Adrenal gland (tissue), 12 donors: Measurements from ENCODE around the gene TMEM101. TPM values are rescaled to one million over a fixed set of nuclear protein-coding genes. Genes with fewer than 3 reads are reported as not detected.

ENCODE experiments used
- DNase-seq, 7 donors: peaks; one replicate each; pipeline ENCODE4 v3.0.0-alpha.2; 2019 to 2020
- H3K27ac ChIP-seq, 5 donors: fragments of 200-600 bp; sonication (generic) in 4 of 5; 1 replicate in 3 of 5; 2 replicates in 2 of 5; pipeline versions ENCODE4 v1.5.1 to v1.8.0; 2016 to 2020; ENCODE audit warnings: mild to moderate bottlenecking in 1 of 5
- H3K27me3 ChIP-seq: fragments of 200-600 bp; 2 replicates; pipeline ENCODE4 v1.8.0; 2021
- H3K36me3 ChIP-seq, 2 donors: fragments of 200-600 bp; replicated peaks in 1 of 2; 1 replicate in 1 of 2; 2 replicates in 1 of 2; pipeline versions ENCODE4 v1.5.1 to v1.8.0; 2018 to 2022
- H3K4me1 ChIP-seq, 2 donors: fragments of 200-600 bp; replicated peaks in 1 of 2; 1 replicate in 1 of 2; 2 replicates in 1 of 2; pipeline versions ENCODE4 v1.5.1 to v1.8.0; 2018 to 2021
- H3K4me3 ChIP-seq, 4 donors: fragments of 200-600 bp; sonication (generic) in 3 of 4; one replicate each; pipeline ENCODE4 v1.5.1; 2016 to 2018
- H3K9me3 ChIP-seq, 3 donors: fragments of 200-600 bp; sonication (generic) in 1 of 3; replicated peaks in 1 of 3; 1 replicate in 2 of 3; 2 replicates in 1 of 3; pipeline versions ENCODE4 v1.5.1 to v1.8.0; 2016 to 2021
- POLR2A ChIP-seq, 2 donors: fragments of 450-650 bp; IDR thresholded peaks; one replicate each; pipeline ENCODE4 v1.6.1; 2017; ENCODE audit warnings: antibody characterized with exemption in 2 of 2, mild to moderate bottlenecking in 2 of 2, moderate library complexity in 1 of 2
- whole genome bisulfite sequencing, 4 donors: extraction: QIAGEN DNeasy Blood & Tissue Kit in 2 of 4; methylation state at CpG; one replicate each; pipeline versions ENCODE4 v1.1.5 to v1.1.7; 2013 to 2017; 5-methylcytosine and 5-hydroxymethylcytosine counted together
- intact Hi-C, 2 donors: fragments of 100-400 bp; cut with DNase I; formaldehyde crosslinking; loops; one replicate each; pipeline versions ENCODE4 v1.14.1 to v1.15.0; 2022 to 2023
- polyA plus RNA-seq, 3 donors: library from polyadenylated mRNA; stranded (reverse); fragments of 200-250 nt in 2 of 3; fragments of 350-450 nt in 1 of 3; fragmentation: Illumina TruSeq in 1 of 3; extraction: RNeasy Lipid Tissue Mini Kit (QIAGEN cat#74804) in 1 of 3; gene quantifications; one replicate each; pipeline ENCODE4 v1.2.3, GENCODE V29; 2013 to 2014
- total RNA-seq, 9 donors: library from RNA; depleted of rRNA in 4 of 9; stranded (reverse); fragments of >200 nt in 4 of 9; fragments of 120-200 nt in 1 of 9; fragmentation: NEBNext Ultra II Directional in 1 of 9; extraction: Animal tissue kit (Norgen Biotek cat#: 25700) in 1 of 9; gene quantifications; one replicate each; pipeline versions ENCODE4 v1.1.0 to v1.2.4, GENCODE V29; 2013 to 2023
- TF ChIP-seq, protein P1 (sequence below), 6 experiments: fragments of 450-650 bp in 4 of 6; fragments of 200-600 bp in 2 of 6; sonication (generic) in 1 of 6; IDR thresholded peaks; 1 replicate in 5 of 6; 2 replicates in 1 of 6; pipeline versions ENCODE4 v1.5.1 to v1.8.0; 2016 to 2021; ENCODE audit warnings: antibody characterized with exemption in 6 of 6, mild to moderate bottlenecking in 2 of 6, moderate library complexity in 1 of 6
- donor health status: healthy with polysubstance abuse.
- donor health status: Bipolar disorder and iron deficiency.
- donor health status: DM: yes; HTN: yes; CAD: no.
- donor health status: DM: no; HTN: no; CAD: no.
- donor health status: DM: no; HTN: no; CAD: no.
- donor health status: DM: yes; HTN: yes; CAD: no.

The TMEM101 gene
- total and polyA plus RNA-seq, 12 donors: 12.4 to 52.5 (median 31.6) TPM

- Histone ChIP-seq H3K36me3 (peaks cover 0 to 24% of the 10 kb centered on the region in 2 donors), H3K27ac (no peak overlapping the region), H3K27me3 (no peaks in the 10 kb centered on the region), H3K4me3 (no peak overlapping the region), H3K4me1 (peaks cover 8 to 25% of the 10 kb centered on the region in 2 donors), H3K9me3 (no peaks in the 10 kb centered on the region)
- intact Hi-C loops: no loop called here
- WGBS, 4 donors: 91 to 97% (median 96%) methylated on average over 4 of the region's 4 CpGs
- TF ChIP-seq POLR2A (IDR thresholded peaks at IDR 0.05): no peak
- no peak for DNase-seq
These were observed 30.7 kb upstream of the TMEM101 start for GRCh38 chr17:44045486-44045885.

DNA sequence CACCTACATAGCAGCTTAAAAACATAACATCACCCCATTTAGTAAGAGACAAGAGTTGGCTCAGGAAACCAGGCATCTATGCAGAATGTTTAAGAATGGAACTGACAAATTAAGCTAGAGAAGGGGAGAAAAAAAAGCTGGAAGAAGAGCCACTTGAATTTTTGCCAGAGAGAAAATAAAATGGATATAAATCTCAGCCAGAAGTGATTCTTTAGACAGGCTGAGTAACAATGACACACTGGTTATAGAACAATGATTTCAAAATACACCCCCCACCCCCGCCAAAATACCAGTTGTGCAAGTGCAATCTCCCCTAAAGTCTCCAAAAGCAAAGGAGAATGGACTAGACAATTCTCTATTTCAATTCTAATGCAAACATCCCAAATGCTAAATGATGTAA lies 29.3 kb upstream of the TMEM101 start:
- H3K4me1 ChIP-seq: peaks cover 8 to 30% of the 10 kb centered on the region in 2 donors
- peak overlapping the region in 1 of 5 donors; percentile 5 for H3K27ac ChIP-seq
- peak in 3 of 7 donors; percentile 27 to 41 (median 39) for DNase-seq
- WGBS, 4 donors: 14 to 41% (median 31%) methylated on average over 1 of the region's 1 CpG
- H3K9me3 ChIP-seq: no peaks in the 10 kb centered on the region
- H3K36me3 ChIP-seq: peaks cover 0 to 11% of the 10 kb centered on the region in 2 donors
- intact Hi-C loops: loop anchor here in 1 of 2 donors (5.0 kb wide), 1 partner anchor 102 kb away; the partner anchor contains the start of gene PPY
- no peak overlapping the region for H3K4me3 ChIP-seq
- H3K27me3 ChIP-seq: no peaks in the 10 kb centered on the region
- TF ChIP-seq, protein P1, sequence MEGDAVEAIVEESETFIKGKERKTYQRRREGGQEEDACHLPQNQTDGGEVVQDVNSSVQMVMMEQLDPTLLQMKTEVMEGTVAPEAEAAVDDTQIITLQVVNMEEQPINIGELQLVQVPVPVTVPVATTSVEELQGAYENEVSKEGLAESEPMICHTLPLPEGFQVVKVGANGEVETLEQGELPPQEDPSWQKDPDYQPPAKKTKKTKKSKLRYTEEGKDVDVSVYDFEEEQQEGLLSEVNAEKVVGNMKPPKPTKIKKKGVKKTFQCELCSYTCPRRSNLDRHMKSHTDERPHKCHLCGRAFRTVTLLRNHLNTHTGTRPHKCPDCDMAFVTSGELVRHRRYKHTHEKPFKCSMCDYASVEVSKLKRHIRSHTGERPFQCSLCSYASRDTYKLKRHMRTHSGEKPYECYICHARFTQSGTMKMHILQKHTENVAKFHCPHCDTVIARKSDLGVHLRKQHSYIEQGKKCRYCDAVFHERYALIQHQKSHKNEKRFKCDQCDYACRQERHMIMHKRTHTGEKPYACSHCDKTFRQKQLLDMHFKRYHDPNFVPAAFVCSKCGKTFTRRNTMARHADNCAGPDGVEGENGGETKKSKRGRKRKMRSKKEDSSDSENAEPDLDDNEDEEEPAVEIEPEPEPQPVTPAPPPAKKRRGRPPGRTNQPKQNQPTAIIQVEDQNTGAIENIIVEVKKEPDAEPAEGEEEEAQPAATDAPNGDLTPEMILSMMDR (IDR thresholded peaks at IDR 0.05): no peak
- TF ChIP-seq POLR2A (IDR thresholded peaks at IDR 0.05): no peak

- Histone ChIP-seq H3K4me1 (peaks cover 8 to 30% of the 10 kb centered on the region in 2 donors), H3K9me3 (no peaks in the 10 kb centered on the region), H3K27ac (peak overlapping the region in 1 of 5 donors; percentile 5), H3K27me3 (no peaks in the 10 kb centered on the region), H3K4me3 (no peak overlapping the region), H3K36me3 (peaks cover 0 to 11% of the 10 kb centered on the region in 2 donors)
- intact Hi-C loops: loop anchor here in 1 of 2 donors (5.0 kb wide), 1 partner anchor 101 kb away; the partner anchor contains the start of gene PPY
- peak in 1 of 7 donors; percentile 11 for DNase-seq
- 52 to 62% (median 57%) methylated on average over 4 of the region's 4 CpGs for WGBS, 4 donors
- TF ChIP-seq, protein P1 (IDR thresholded peaks at IDR 0.05): no peak
- TF ChIP-seq POLR2A (IDR thresholded peaks at IDR 0.05): no peak
These were observed 28.5 kb upstream of the TMEM101 start for GRCh38 chr17:44043272-44043696.

DNA sequence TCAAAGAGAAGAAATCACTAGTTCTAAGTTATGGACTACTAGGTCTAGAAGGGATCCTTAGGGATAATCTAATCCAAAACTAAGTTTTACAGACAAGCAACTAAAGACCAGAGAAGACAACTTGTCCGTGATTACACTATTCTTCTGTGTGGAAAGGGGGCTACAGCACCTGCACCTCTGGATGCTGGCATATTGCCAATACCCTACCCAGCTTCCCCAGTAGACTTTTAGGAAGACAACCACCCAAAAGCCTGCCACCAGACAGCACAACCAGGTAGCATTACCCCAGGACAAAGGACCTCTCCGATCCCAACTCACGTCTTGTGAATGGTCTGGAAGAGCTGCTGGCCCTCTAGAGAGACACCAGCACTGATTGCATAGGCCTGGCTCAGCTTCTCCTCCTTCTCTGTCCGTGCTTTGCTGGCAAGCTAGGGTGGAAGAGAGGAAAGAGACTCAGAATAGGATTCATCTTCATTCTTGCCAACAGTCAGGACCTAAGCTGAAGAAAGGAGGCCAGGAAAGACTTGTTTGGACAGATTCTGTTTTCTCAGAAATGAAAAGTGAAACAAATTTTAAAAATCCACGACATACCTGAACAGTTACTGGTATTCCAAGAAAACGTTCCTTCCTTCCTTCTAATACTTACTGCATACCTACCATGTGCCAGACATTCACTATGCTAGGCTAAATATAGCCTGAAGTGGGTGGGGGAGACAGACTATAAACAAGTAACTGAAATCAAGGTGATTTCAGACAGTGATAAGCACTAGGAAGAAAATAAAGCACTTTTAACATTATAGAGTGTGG lies 25.3 kb upstream of the TMEM101 start:
- intact Hi-C loops: loop anchor here in 1 of 2 donors (5.0 kb wide), 1 partner anchor 98 kb away; the partner anchor contains the start of gene PPY
- no peak overlapping the region for H3K27ac ChIP-seq
- H3K4me3 ChIP-seq: no peak overlapping the region
- peaks cover 0 to 31% of the 10 kb centered on the region in 2 donors for H3K36me3 ChIP-seq
- H3K9me3 ChIP-seq: no peaks in the 10 kb centered on the region
- TF ChIP-seq, protein P1 (IDR thresholded peaks at IDR 0.05): no peak
- TF ChIP-seq POLR2A (IDR thresholded peaks at IDR 0.05): no peak
- 68 to 78% (median 73%) methylated on average over 6 of the region's 6 CpGs for WGBS, 4 donors
- H3K27me3 ChIP-seq: no peaks in the 10 kb centered on the region
- DNase-seq: no peak
- H3K4me1 ChIP-seq: peaks cover 8 to 30% of the 10 kb centered on the region in 2 donors
